ENCODE results near the gene RAET1G. TPM values are rescaled to one million over a fixed set of nuclear protein-coding genes. Genes with fewer than 3 reads are reported as not detected.

RAET1G gene
- total RNA-seq, 3 donors from 2014 or later = not detected

DNA sequence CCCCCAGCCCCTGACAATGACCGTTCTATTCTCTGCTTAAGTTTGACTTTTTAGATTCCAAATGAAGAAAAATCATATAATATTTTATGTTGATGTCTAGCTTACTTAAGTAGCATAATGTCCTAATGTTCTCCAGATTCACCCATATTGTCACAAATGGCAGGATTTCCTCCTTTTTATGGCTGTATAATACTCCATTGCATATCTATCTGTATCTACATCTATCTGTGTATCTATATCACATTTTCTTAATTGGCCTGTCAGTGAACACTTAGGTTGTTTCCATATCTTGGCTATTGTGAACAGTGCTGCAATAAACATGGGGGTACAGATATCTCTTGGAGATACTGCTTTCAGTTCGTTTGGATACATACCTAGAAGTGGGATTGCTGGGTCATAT lies 51.7 kb downstream of the RAET1G start:
- no peak for ATAC-seq
- Mint-ChIP-seq H3K9me3 (no peaks in the 10 kb centered on the region), H3K27me3 (ENCODE audit: low read depth) (peaks cover 9% of the 10 kb centered on the region), H3K4me1 (ENCODE audit: low read depth) (no peaks in the 10 kb centered on the region), H3K4me3 (no peak overlapping the region), H3K36me3 (ENCODE audit: insufficient read depth) (no peaks in the 10 kb centered on the region)
- DNase-seq = no peak

GRCh38 chr6:149869275-149869892 lies 53.5 kb downstream of the RAET1G start:
- no peak overlapping the region for H3K4me3 Mint-ChIP-seq
- DNase-seq (no peak), ATAC-seq (no peak)
- H3K27me3 Mint-ChIP-seq (ENCODE audit: low read depth) = peaks cover 5% of the 10 kb centered on the region
- H3K36me3 Mint-ChIP-seq (ENCODE audit: insufficient read depth) = no peaks in the 10 kb centered on the region
- H3K9me3 Mint-ChIP-seq = no peaks in the 10 kb centered on the region
- H3K4me1 Mint-ChIP-seq (ENCODE audit: low read depth) = peaks cover 3% of the 10 kb centered on the region

DNA sequence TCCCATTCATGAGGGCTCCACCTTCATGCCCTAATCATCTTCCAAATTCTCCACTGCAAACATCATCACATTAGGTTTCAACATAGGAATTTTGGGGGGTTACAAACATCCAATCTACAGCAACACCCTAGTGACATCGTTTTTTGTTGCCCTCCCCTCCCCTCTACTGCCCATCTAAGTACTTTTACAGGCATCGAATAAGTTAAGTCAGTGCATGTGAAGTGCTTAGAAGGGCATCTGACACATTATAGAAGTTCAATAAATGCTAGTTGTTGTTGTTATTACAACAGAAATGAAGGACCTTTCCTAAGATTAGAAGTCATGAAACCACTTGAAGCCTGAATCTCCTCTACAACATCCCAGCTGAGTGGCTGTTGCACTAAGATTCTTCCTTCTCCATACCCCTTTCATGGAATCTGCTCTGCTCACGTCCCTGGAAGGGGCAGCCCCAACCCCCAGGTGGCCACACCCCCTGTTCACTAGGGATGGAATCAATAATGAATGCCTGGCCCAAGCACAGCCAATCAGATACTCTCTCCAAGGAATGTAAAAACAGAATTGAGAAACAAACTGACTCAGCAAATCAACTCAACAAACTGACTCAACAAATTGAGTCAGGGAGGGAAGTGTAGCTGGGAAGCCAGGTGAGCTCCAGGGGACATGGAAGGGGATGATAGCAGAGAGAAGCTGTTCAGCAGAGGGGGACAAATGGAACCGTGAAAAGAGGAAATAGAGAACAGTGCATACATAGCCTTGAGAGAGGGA lies 54.9 kb downstream of the RAET1G start:
- Mint-ChIP-seq H3K36me3 (ENCODE audit: insufficient read depth) (no peaks in the 10 kb centered on the region), H3K27me3 (ENCODE audit: low read depth) (peaks cover 5% of the 10 kb centered on the region), H3K4me3 (no peak overlapping the region), H3K4me1 (ENCODE audit: low read depth) (peaks cover 5% of the 10 kb centered on the region), H3K9me3 (no peaks in the 10 kb centered on the region)
- ATAC-seq (no peak), DNase-seq (no peak)

Other genes with a start within 250 kb of the RAET1G start
- 10 to 100 TPM; 29.7 to 35.5 (median 35.3) TPM for gene LATS1, start 205.0 kb downstream of the RAET1G start, total RNA-seq
- 10 to 100 TPM; 54.1 to 67.1 (median 62.8) TPM for gene NUP43, start 176.6 kb downstream of the RAET1G start, total RNA-seq
- 10 to 100 TPM; 85.0 to 87.4 (median 87.1) TPM for gene PCMT1, start 173.4 kb downstream of the RAET1G start, total RNA-seq
- gene LRP11, start 58.8 kb downstream of the RAET1G start, total RNA-seq = 1 to 10 TPM; 2.0 to 3.4 (median 3.2) TPM
- not detected for gene RAET1E, start 25.0 kb downstream of the RAET1G start, total RNA-seq
- gene ULBP2, start 18.9 kb upstream of the RAET1G start, total RNA-seq = under 1 TPM; 0.43 to 0.87 (median 0.51) TPM
- 1 to 10 TPM in 2 of 3 donors, under 1 TPM in 1; 0.83 to 1.3 (median 1.2) TPM for gene ULBP1, start 40.8 kb upstream of the RAET1G start, total RNA-seq
- not detected for gene RAET1L, start 102.4 kb upstream of the RAET1G start, total RNA-seq
- gene ULBP3, start 146.0 kb upstream of the RAET1G start, total RNA-seq = 1 to 10 TPM in 1 of 3 donors, under 1 TPM in 2; 0.40 to 1.1 (median 0.63) TPM
- gene PPP1R14C, start 219.9 kb upstream of the RAET1G start, total RNA-seq = under 1 TPM in 2 of 3 donors, not detected in 1; 0.18 to 0.52 TPM